Measurements from ENCODE around the gene NDFIP1. TPM values are rescaled to one million over a fixed set of nuclear protein-coding genes. Genes with fewer than 3 reads are reported as not detected.

Gene NDFIP1
- total RNA-seq, 2 experiments from 2014 or later, result 185 to 192 TPM

GRCh38 chr5:142063878-142064331 is 44.7 kb upstream of the NDFIP1 start:
- Histone ChIP-seq H3K9me3 (ENCODE audit: control insufficient read depth in 1 of 2, insufficient read depth in 1 of 2, low read length in 2 of 2) (no peaks in the 10 kb centered on the region), H3K36me3 (ENCODE audit: insufficient read depth, low read length) (no peaks in the 10 kb centered on the region), H3K27ac (ENCODE audit: low read depth in 1 of 2, low read length in 2 of 2) (no peak overlapping the region), H3K4me3 (ENCODE audit: low read length) (no peak overlapping the region), H3K4me1 (ENCODE audit: insufficient read depth, low read length) (peaks cover 15% of the 10 kb centered on the region), H3K27me3 (ENCODE audit: control insufficient read depth in 1 of 2, insufficient read depth in 2 of 2, low read length in 2 of 2) (no peaks in the 10 kb centered on the region)
- CTCF ChIA-PET, result interaction anchor here (1.5 kb wide), 1 partner anchor 49 kb away, joined by 4 read pairs; no protein-coding TSS in a partner anchor
- no peak for TF ChIP-seq CTCF (IDR thresholded peaks at IDR 0.05)
- Mint-ChIP-seq H3K4me1 (ENCODE audit: low read depth) (peaks cover 12% of the 10 kb centered on the region), H3K9me3 (no peaks in the 10 kb centered on the region), H3K27ac (no peak overlapping the region), H3K4me3 (no peak overlapping the region), H3K36me3 (ENCODE audit: low read depth) (no peaks in the 10 kb centered on the region), H3K27me3 (no peaks in the 10 kb centered on the region)
- intact Hi-C loops (cut with DNase I, micrococcal nuclease), result no loop called here
- DNase-seq, result peak in 11 of 14 experiments; percentile 3 to 66 (median 23)
- POLR2A ChIA-PET, result interaction anchor here (0.7 to 1.8 kb wide), 5 partner anchors 8 to 103 kb away, joined by 3 to 7 read pairs (median 4); partner anchors contain the start of gene GNPDA1
- ATAC-seq (ENCODE audit: poor library complexity), result peak; percentile 24

GRCh38 chr5:142065273-142065672 is 43.3 kb upstream of the NDFIP1 start:
- H3K9me3 Mint-ChIP-seq, result no peaks in the 10 kb centered on the region
- TF ChIP-seq CTCF (IDR thresholded peaks at IDR 0.05), result no peak
- H3K4me1 Mint-ChIP-seq (ENCODE audit: low read depth), result peaks cover 21% of the 10 kb centered on the region
- ChIA-PET POLR2A (interaction anchor here (1.8 kb wide), 1 partner anchor 31 kb away, joined by 7 read pairs; no protein-coding TSS in a partner anchor), CTCF (no interaction called here)
- Histone ChIP-seq H3K4me3 (ENCODE audit: low read length) (no peak overlapping the region), H3K9me3 (ENCODE audit: control insufficient read depth in 1 of 2, insufficient read depth in 1 of 2, low read length in 2 of 2) (no peaks in the 10 kb centered on the region), H3K36me3 (ENCODE audit: insufficient read depth, low read length) (no peaks in the 10 kb centered on the region), H3K27ac (ENCODE audit: low read depth in 1 of 2, low read length in 2 of 2) (no peak overlapping the region), H3K27me3 (ENCODE audit: control insufficient read depth in 1 of 2, insufficient read depth in 2 of 2, low read length in 2 of 2) (no peaks in the 10 kb centered on the region), H3K4me1 (ENCODE audit: insufficient read depth, low read length) (peaks cover 15% of the 10 kb centered on the region)
- intact Hi-C loops (cut with DNase I, micrococcal nuclease), result no loop called here
- ATAC-seq (ENCODE audit: poor library complexity), result no peak
- H3K27ac Mint-ChIP-seq, result no peak overlapping the region
- DNase-seq, result peak in 1 of 14 experiments; percentile 16
- H3K4me3 Mint-ChIP-seq, result no peak overlapping the region
- H3K36me3 Mint-ChIP-seq (ENCODE audit: low read depth), result no peaks in the 10 kb centered on the region
- H3K27me3 Mint-ChIP-seq, result no peaks in the 10 kb centered on the region

- Histone ChIP-seq H3K4me3 (ENCODE audit: low read length) (no peak overlapping the region), H3K4me1 (ENCODE audit: insufficient read depth, low read length) (no peaks in the 10 kb centered on the region), H3K36me3 (ENCODE audit: insufficient read depth, low read length) (no peaks in the 10 kb centered on the region), H3K27ac (ENCODE audit: low read depth in 1 of 2, low read length in 2 of 2) (no peak overlapping the region), H3K27me3 (ENCODE audit: control insufficient read depth in 1 of 2, insufficient read depth in 2 of 2, low read length in 2 of 2) (no peaks in the 10 kb centered on the region), H3K9me3 (ENCODE audit: control insufficient read depth in 1 of 2, insufficient read depth in 1 of 2, low read length in 2 of 2) (no peaks in the 10 kb centered on the region)
- no peaks in the 10 kb centered on the region for H3K9me3 Mint-ChIP-seq
- DNase-seq (no peak), ATAC-seq (ENCODE audit: poor library complexity) (no peak)
- no peak overlapping the region for H3K4me3 Mint-ChIP-seq
- no peaks in the 10 kb centered on the region for H3K36me3 Mint-ChIP-seq (ENCODE audit: low read depth)
- TF ChIP-seq CTCF (IDR thresholded peaks at IDR 0.05), result no peak
- intact Hi-C loops (cut with DNase I, micrococcal nuclease), result loop anchor here in 1 of 2 experiments (5.0 kb wide), 1 partner anchor 38 kb away; no protein-coding TSS in a partner anchor
- peaks cover 23% of the 10 kb centered on the region for H3K4me1 Mint-ChIP-seq (ENCODE audit: low read depth)
- ChIA-PET POLR2A (interaction anchor here (0.7 to 1.6 kb wide), 5 partner anchors 16 to 150 kb away, joined by 3 to 5 read pairs (median 3); no protein-coding TSS in a partner anchor), CTCF (interaction anchor here (0.6 kb wide), 1 partner anchor 73 kb away, joined by 4 read pairs; no protein-coding TSS in a partner anchor)
- H3K27me3 Mint-ChIP-seq, result no peaks in the 10 kb centered on the region
- no peak overlapping the region for H3K27ac Mint-ChIP-seq
Measured at GRCh38 chr5:142069606-142070399, 38.8 kb upstream of the NDFIP1 start.
